ENCODE measurements around the gene TRAF3IP1. TPM values are rescaled to one million over a fixed set of nuclear protein-coding genes. Genes with fewer than 3 reads are reported as not detected.

The TRAF3IP1 gene
- total RNA-seq, 4 donors from 2014 or later = 11.0 to 27.2 (median 13.4) TPM

DNA sequence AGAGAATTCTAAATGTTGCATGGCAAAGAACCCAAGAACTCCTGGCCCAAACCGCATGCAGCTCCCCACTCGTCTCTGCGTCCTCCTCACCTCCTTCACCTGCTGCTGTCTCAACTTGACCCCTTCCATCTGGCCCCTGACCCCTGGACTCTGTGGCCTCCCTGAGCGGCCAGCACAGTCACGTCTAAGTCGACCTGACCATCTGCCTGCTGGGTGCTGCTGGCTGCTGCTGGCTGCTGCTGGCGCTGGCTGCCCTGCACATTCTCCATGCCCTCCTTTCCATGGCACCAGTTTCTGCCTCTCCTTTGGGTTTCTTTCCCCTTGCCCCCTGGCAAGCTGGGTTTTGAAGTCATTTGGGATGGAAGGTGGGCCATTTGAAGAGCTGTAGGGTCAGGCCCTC lies 76.3 kb downstream of the TRAF3IP1 start:
- peaks cover 0 to 4% (median 0%) of the 10 kb centered on the region in 3 donors for H3K36me3 ChIP-seq
- no peak for TF ChIP-seq POLR2A (IDR thresholded peaks at IDR 0.05)
- TF ChIP-seq, protein P1, sequence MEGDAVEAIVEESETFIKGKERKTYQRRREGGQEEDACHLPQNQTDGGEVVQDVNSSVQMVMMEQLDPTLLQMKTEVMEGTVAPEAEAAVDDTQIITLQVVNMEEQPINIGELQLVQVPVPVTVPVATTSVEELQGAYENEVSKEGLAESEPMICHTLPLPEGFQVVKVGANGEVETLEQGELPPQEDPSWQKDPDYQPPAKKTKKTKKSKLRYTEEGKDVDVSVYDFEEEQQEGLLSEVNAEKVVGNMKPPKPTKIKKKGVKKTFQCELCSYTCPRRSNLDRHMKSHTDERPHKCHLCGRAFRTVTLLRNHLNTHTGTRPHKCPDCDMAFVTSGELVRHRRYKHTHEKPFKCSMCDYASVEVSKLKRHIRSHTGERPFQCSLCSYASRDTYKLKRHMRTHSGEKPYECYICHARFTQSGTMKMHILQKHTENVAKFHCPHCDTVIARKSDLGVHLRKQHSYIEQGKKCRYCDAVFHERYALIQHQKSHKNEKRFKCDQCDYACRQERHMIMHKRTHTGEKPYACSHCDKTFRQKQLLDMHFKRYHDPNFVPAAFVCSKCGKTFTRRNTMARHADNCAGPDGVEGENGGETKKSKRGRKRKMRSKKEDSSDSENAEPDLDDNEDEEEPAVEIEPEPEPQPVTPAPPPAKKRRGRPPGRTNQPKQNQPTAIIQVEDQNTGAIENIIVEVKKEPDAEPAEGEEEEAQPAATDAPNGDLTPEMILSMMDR (IDR thresholded peaks at IDR 0.05) = no peak
- no peaks in the 10 kb centered on the region for H3K27me3 ChIP-seq
- no peak for DNase-seq
- no peaks in the 10 kb centered on the region for H3K9me3 ChIP-seq
- H3K4me3 ChIP-seq = no peak overlapping the region
- H3K4me1 ChIP-seq = no peaks in the 10 kb centered on the region
- H3K27ac ChIP-seq = no peak overlapping the region

DNA sequence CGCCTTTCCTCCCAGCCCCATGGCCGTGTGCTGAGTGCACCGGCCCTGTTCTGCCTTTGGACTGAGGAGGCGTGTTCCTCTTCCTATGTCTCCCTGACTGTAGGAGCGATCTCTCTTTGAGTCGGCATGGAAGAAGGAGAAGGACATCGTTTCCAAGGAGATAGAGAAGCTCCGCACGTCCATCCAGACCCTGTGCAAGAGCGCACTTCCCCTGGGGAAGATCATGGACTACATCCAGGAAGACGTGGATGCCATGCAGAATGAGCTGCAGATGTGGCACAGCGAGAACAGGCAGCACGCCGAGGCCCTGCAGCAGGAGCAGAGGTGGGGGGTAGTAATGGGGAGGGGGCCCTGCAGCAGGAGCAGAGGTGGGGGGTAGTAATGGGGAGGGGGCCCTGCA lies 77.0 kb downstream of the TRAF3IP1 start:
- no peaks in the 10 kb centered on the region for H3K9me3 ChIP-seq
- TF ChIP-seq, protein P1 (IDR thresholded peaks at IDR 0.05) = no peak
- no peak for TF ChIP-seq POLR2A (IDR thresholded peaks at IDR 0.05)
- H3K27ac ChIP-seq = no peak overlapping the region
- H3K4me1 ChIP-seq = no peaks in the 10 kb centered on the region
- DNase-seq = no peak
- H3K4me3 ChIP-seq = no peak overlapping the region
- peaks cover 0 to 4% (median 0%) of the 10 kb centered on the region in 3 donors for H3K36me3 ChIP-seq
- no peaks in the 10 kb centered on the region for H3K27me3 ChIP-seq

DNA sequence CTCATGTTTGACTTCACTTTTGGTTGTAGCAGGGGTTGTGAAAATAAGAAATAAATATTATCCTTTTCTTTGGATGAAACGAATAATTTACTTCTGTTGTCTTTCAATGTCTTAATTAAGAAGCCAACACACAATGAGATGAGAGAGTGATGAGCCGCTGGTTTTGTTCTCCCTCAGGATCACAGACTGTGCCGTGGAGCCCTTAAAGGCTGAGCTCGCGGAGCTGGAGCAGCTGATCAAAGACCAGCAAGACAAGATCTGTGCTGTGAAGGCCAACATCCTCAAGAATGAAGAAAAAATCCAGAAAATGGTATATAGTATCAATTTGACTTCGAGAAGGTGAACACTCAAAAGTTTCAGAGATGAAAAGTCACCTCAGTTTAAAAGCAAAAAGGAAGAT lies 78.3 kb downstream of the TRAF3IP1 start:
- Histone ChIP-seq H3K36me3 (peaks cover 0 to 4% (median 0%) of the 10 kb centered on the region in 3 donors), H3K4me1 (no peaks in the 10 kb centered on the region), H3K27me3 (no peaks in the 10 kb centered on the region), H3K9me3 (no peaks in the 10 kb centered on the region), H3K27ac (no peak overlapping the region), H3K4me3 (no peak overlapping the region)
- DNase-seq = no peak
- TF ChIP-seq, protein P1 (IDR thresholded peaks at IDR 0.05) = no peak
- TF ChIP-seq POLR2A (IDR thresholded peaks at IDR 0.05) = no peak

DNA sequence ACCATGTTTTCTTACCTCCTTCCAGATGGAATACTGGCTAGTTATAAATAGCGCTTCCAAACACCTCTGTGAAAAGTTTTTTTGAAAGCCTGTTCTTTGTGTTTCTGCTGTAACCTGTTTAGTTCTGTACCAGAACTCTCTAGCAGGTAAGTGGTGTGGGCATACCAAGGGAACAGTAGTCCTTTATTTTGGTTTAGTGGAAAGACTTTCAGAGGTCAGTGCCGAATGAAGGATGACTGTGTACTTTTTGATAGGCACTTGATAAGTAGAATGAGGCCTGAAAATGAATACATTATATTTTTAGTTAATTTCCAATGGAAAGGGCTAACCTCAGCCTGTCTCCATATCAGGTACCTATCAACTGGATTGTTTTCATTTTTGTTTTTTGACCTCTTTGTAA lies 78.8 kb downstream of the TRAF3IP1 start:
- TF ChIP-seq, protein P1 (IDR thresholded peaks at IDR 0.05) = no peak
- no peak for TF ChIP-seq POLR2A (IDR thresholded peaks at IDR 0.05)
- Histone ChIP-seq H3K36me3 (peaks cover 0 to 4% (median 0%) of the 10 kb centered on the region in 3 donors), H3K4me1 (no peaks in the 10 kb centered on the region), H3K9me3 (no peaks in the 10 kb centered on the region), H3K27ac (no peak overlapping the region), H3K27me3 (no peaks in the 10 kb centered on the region), H3K4me3 (no peak overlapping the region)
- no peak for DNase-seq

DNA sequence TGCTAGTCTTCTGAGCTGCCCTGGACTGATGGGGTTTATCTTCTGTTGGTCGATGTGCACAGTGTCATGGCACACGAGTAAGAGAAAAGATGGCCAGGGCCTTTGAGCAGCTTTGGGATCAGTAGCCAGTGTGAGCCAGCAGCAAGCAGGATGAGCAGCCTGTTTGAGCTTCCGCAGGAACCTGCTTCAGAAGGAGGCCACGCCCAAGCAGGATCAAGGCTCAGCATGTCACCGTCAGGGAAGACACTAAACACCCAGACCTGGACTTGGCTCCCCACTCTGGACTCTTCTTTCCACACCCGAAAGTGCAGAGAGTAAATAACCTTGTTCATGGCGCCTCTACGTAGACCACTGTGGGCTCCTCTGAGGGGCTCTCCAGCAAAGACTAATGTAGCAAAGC lies 81.2 kb downstream of the TRAF3IP1 start:
- Histone ChIP-seq H3K27ac (no peak overlapping the region), H3K4me1 (no peaks in the 10 kb centered on the region), H3K27me3 (no peaks in the 10 kb centered on the region), H3K9me3 (no peaks in the 10 kb centered on the region), H3K36me3 (peaks cover 0 to 4% (median 0%) of the 10 kb centered on the region in 3 donors), H3K4me3 (no peak overlapping the region)
- TF ChIP-seq POLR2A (IDR thresholded peaks at IDR 0.05) = no peak
- TF ChIP-seq, protein P1 (IDR thresholded peaks at IDR 0.05) = no peak
- peak in 2 of 3 donors; percentile 71 to 75 for DNase-seq
